Measurements from ENCODE around the gene STX5.
"Not testable (repeated sequence)": the region's sequence is repeated elsewhere in the genome, so short reads cannot be mapped to it uniquely, and the experiment has no call there.

STX5 gene

DNA sequence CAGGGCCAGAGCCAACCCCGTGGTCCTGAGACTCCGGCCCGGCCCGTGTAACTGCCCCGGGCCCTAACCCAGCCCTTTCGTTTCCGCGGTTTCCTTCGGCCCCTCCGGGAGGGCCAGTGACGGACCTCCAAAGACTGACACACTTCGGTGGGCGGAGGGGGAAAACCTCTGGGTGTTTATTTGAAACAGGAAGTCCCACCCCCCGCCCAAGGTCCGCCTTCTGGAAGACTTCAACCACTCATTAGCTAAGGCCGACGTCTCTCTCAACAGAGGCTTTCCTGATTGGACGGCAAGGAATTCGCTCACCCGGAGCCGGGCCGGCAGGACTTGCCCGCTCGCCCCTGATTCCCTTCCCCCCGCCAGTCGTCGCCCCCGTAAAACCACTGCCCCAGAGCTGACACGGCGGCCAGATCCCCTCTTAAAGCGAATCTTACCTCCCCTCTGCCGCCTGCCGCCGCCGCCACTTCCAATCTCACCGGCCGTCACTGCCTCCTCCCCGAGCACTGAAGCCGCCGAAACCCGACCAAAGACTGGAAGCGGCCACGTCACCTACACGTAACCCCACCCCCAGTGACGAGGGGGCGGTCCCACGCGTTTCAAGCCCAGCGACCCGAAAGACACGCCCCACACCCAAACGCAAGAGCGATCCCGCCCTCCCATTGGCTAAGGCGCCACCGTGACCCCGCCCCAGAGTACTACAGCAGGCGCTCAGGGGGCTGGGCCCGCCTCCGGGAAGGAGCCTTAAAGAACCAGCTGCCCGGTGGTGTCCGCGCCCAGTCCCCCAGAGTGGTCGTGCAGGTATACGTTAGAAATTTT is at the start of gene STX5:
Gene STX5, minus strand, starts transcription at position 532 of the 816 bp plus-strand sequence. CDS start 808 bp downstream, outside the sequence.
- DNase-seq: peak; percentile 100

- DNase-seq: peak; percentile 93
Observed at GRCh38 chr11:62880803-62881578, 49.1 kb upstream of the STX5 start, which contains the start of gene SLC3A2. Gene SLC3A2, plus strand, starts transcription at chr11:62880896. Its CDS starts 128 bp downstream, at chr11:62881024.

DNA sequence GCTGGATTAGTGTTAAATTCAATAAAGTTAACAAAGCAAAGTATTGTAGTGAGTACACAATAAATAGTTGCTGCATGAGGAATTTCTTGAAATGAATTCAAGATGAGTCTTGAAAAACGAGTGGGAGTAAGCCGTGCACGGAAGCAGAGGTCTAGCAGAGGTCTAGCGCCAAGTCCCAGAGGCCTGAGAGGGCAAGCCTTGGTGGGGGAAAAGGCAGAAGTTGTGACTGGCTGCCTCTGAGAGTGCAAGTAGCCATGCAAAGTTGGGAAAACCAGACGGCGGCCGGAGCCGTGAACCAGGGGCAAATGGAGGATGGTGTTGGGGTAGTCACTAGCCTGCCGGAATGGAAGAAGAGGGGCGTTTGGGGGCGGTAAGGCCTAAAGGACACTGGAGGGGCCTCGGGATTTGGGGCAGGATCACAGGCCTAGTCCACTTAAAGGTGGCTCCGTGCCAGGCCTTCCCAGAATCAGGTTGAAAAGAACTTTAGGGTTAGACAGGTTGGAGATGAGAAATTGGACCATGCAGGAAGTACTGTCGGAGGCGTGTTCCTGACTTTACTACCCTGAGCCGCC is 48.5 kb upstream of the STX5 start:
- no peak for DNase-seq

DNA sequence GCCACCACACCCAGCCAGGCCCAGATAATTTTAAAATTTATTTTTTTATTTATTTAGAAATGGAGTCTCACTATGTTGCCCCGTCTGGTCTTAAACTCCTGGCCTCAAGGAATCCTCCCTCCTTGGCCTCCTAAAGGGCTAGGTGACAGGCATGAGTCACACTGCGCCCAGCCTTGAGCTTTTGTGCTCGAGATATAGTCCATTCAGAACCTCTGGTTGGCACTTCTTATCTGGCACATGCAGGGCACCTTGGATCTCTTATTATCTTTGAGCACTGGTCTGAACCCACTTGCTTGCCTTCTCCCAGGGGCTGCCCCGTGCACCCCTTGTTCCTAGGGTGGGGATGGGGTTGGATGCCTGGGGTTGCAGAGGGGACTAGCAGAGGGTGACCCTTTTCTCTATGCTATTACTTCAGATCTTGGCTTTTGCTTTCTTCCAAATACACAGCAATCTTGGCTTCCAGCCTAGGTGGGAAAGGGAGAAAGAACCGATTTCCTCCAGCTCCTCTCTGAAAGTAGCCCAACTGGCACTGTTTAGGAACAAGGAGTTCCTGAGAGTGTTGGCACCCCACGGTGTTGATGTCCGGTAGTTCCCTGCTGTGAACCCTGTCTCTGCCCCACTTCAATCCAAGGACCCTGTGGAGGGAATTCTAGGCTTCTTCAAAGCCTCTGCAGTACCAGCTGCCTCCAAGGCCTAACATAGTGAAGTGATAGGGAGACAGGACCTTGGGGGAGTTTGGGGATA is 47.6 kb upstream of the STX5 start:
- no peak for DNase-seq

DNA sequence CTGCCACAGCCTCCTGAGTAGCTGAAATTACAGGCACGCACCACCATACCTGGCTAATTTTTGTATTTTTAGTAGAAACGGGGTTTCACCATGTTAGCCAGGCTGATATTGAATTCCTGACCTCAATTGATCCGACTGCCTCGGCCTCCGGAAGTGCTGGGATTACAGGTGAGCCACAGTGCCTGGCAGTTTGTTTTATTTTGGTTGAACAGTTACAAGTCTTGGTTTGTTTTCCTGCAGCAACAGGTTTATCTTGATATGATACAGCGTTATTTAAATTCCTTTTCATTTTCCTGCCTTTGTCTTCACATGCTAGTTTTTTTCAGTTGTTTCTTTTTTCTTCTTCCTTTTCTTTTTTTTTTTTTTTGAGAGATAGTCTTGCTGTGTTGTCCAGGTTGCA is 44.9 kb upstream of the STX5 start:
- no peak for DNase-seq

- no peak for DNase-seq
Observed at GRCh38 chr11:62875698-62876478, 44.0 kb upstream of the STX5 start.

GRCh38 chr11:62874851-62875250 is 43.0 kb upstream of the STX5 start:
- DNase-seq: no peak

DNA sequence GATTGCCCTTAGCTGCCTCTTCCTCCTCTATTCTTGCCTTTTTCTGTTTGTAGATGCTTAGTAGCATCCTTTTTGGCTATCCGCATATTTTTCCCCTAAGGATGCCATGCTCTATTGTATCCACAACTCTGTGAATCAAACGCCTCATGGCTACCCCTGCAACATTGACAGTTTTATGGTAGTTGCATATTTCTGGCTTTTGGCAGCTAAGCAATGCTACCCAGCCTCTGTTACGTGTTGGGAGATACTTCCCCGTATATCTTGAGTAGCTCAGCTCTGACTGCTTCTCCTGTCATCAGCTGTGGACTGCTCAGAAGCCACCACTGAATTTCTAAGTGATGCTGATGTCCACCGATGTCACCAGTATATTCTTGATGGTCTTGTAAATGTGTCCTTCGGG is 33.8 kb upstream of the STX5 start:
- no peak for DNase-seq

GRCh38 chr11:62863687-62864335 is 32.0 kb upstream of the STX5 start:
- no peak for DNase-seq

DNA sequence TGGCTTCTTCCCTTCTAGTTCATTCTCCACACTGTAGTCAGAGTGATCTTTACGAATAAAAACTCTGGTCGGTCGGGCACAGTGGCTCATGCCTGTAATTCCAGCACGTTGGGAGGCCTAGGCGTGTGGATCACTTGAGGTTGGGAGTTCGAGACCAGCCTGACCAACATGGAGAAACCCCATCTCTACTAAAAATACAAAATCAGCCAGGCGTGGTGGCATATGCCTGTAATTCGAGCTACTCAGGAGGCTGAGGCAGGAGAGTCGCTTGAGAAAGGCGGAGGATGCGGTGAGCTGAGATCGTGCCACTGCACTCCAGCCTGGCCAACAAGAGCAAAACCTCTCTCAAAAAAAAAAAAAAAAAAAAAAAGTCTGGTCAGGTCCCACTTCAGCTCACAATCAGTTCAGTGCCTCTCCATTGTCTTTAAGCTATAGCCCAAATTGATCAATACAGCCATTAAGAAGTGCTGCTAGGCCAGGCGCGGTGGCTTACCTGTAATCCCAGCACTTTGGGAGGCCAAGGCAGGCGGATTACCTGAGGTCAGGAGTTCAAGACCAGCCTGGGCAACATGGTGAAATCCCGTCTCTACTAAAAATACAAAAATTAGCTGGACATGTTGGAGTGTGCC is 29.8 kb upstream of the STX5 start:
- not testable (repeated sequence) for DNase-seq

- DNase-seq: no peak
Observed at GRCh38 chr11:62860835-62861563, 29.1 kb upstream of the STX5 start.

- DNase-seq: not testable (repeated sequence)
Observed at GRCh38 chr11:62859281-62859703, 27.4 kb upstream of the STX5 start.

- no peak for DNase-seq
Observed at GRCh38 chr11:62858201-62858600, 26.4 kb upstream of the STX5 start.

DNA sequence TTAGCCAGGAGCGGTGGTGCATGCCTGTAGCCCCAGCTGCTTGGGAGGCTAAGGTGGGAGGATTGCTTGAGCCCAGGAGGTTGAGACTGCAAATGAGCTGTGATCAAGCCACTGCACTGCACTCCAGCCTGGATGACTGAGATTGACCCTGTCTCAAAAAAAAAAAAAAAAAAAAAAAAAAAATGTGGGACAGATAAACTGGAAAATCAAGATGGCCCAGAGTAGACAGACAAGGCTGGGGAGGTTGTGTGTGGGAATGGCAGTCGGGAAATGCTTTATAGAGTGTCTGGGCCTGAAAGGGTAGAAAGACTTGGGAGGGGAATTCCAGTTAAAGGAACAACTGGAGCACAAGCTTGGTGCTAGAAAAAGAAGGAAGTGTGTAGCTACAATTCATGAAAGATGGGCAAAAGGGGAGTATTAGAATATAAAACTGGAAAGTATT is 25.7 kb upstream of the STX5 start:
- no peak for DNase-seq

DNA sequence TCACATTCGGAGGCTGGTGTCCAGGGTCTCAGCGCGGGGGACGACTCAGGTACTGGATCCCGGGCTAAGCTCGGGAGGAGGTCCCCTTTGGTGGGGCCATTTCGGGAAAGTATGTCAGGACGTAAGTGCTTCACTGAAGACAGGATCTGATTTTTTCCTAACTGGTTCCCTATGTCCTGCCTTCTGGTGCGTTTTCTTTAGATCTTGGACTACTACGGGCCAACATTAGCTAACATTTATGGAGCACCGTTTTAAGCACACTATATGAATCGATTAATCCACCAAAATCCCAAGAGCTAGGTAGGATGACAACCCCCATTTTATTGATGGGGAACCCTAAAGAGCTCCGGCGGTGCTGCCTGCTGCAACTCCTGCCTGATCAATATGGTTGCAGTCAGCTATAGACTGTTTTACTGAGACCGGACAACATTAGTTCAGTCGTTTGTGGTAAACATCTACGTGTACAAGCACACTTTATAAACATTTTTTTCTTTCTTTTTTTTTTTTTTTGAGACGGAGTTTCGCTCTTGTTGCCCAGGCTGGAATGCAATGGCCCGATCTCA is 24.6 kb upstream of the STX5 start:
- DNase-seq: no peak

- DNase-seq: peak; percentile 99
Observed at GRCh38 chr11:62855571-62856332, 23.9 kb upstream of the STX5 start.

DNA sequence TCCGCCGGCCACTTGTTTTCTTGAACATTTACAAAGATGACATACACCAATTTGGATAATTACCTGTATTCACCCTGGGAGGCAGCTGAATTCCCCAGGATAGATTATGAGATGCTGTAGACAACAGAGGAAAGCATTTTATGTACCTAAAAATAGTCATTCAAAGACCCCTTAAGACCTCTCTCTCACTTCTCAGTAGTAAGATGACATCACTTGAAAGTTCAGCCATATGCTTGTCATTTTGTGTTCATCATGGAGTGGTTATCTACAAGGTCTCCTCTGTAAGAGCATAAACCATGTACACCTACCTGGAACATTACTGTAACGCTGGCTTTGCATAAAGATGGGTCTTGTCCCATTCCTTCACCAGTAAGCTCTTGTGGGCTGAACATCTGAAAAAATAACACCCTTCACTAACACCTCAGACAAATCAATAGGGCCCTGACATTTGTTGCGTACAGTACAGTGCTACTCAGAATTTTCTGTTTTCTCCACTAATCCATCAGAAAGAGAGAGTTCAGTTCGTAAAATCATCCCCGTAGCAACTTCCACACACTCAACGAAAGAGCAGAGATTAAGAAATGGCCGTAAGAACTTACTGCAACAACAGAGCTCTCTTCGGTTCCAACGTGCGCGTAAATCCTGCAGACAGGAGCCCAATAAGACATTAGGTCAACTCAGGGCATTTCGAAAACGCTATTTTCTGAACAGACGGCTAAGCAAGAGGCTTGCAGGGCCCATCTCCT is 23.1 kb upstream of the STX5 start:
- no peak for DNase-seq
